HG02798 (cell line): ENCODE data around the gene UFSP2.

Experiments
- ATAC-seq: cut with Tn5 transposase; IDR thresholded peaks from one replicate; pipeline ENCODE4 v1.9.1; 2021; ENCODE audit warnings: mild to moderate bottlenecking; ENCODE audit not compliant: unreplicated experiment, poor library complexity

UFSP2 gene

GRCh38 chr4:185429660-185430059 is 3.9 kb upstream of the UFSP2 start:
- ATAC-seq = no peak

GRCh38 chr4:185426960-185427688 is 1.4 kb upstream of the UFSP2 start:
- ATAC-seq = no peak

- no peak for ATAC-seq
Observed at GRCh38 chr4:185424905-185425646, 688 bp downstream of the UFSP2 start.

- no peak for ATAC-seq
Observed at GRCh38 chr4:185421366-185422124, 4.2 kb downstream of the UFSP2 start.

- no peak for ATAC-seq
Observed at GRCh38 chr4:185416955-185417354, 8.8 kb downstream of the UFSP2 start.

GRCh38 chr4:185412412-185412811 is 13.4 kb downstream of the UFSP2 start:
- no peak for ATAC-seq

GRCh38 chr4:185411849-185412248 is 13.9 kb downstream of the UFSP2 start:
- no peak for ATAC-seq

GRCh38 chr4:185408432-185408831 is 17.3 kb downstream of the UFSP2 start:
- no peak for ATAC-seq

GRCh38 chr4:185405296-185405999 is 20.3 kb downstream of the UFSP2 start:
- ATAC-seq = no peak

GRCh38 chr4:185404031-185404430 is 21.7 kb downstream of the UFSP2 start:
- ATAC-seq = no peak

GRCh38 chr4:185399466-185399865 is 26.3 kb downstream of the UFSP2 start:
- no peak for ATAC-seq

- ATAC-seq = no peak
Observed at GRCh38 chr4:185398618-185399017, 27.1 kb downstream of the UFSP2 start.

GRCh38 chr4:185396724-185397385 is 28.9 kb downstream of the UFSP2 start, which contains the start of gene ANKRD37:
Gene ANKRD37 (plus strand): TSS chr4:185396841. CDS start chr4:185396924, 83 bp downstream.
- peak; percentile 7 for ATAC-seq

GRCh38 chr4:185395956-185396723 is 29.6 kb downstream of the UFSP2 start:
- peak; percentile 79 for ATAC-seq

- ATAC-seq = no peak
Observed at GRCh38 chr4:185395238-185395955, 30.4 kb downstream of the UFSP2 start, which contains the start of gene LRP2BP. Gene LRP2BP (minus strand): TSS chr4:185395924. CDS start chr4:185378186, 17,738 bp downstream.

- ATAC-seq = no peak
Observed at GRCh38 chr4:185394568-185395237, 31.1 kb downstream of the UFSP2 start.

GRCh38 chr4:185392156-185392555 is 33.6 kb downstream of the UFSP2 start:
- no peak for ATAC-seq

- ATAC-seq = no peak
Observed at GRCh38 chr4:185390941-185391340, 34.8 kb downstream of the UFSP2 start.
